GM06990 (cell line): ENCODE results near the gene TEX47.

Experiments used
- DNase-seq: peaks from one replicate; pipeline ENCODE4 v3.0.0-alpha.2; 2011; ENCODE audit not compliant: insufficient read length; ENCODE audit errors: extremely low read depth
- H3K27me3 ChIP-seq: replicated peaks from 2 replicates; pipeline ENCODE4 v1.6.0; 2011; ENCODE audit warnings: low read length; ENCODE audit not compliant: control insufficient read depth, insufficient read depth
- H3K36me3 ChIP-seq: 2 replicates; pipeline ENCODE4 v1.5.1; 2011; ENCODE audit warnings: low read length; ENCODE audit not compliant: control insufficient read depth, insufficient read depth
- H3K4me3 ChIP-seq: replicated peaks from 2 replicates; pipeline ENCODE4 v1.5.1; 2011; ENCODE audit warnings: low read depth, mild to moderate bottlenecking, control low read depth, low read length
- TF ChIP-seq, protein P1 (sequence below): IDR thresholded peaks from 2 replicates; pipeline ENCODE4 v1.5.1; 2011; ENCODE audit warnings: low read length, control low read depth, mild to moderate bottlenecking, inconsistent platforms; ENCODE audit not compliant: insufficient read depth, poor library complexity, severe bottlenecking

TEX47 gene

GRCh38 chr7:88795553-88795952 lies at the start of gene TEX47:
TEX47 (minus strand) TSS chr7:88795737; CDS start chr7:88794942, 795 bp downstream.
- TF ChIP-seq, protein P1, sequence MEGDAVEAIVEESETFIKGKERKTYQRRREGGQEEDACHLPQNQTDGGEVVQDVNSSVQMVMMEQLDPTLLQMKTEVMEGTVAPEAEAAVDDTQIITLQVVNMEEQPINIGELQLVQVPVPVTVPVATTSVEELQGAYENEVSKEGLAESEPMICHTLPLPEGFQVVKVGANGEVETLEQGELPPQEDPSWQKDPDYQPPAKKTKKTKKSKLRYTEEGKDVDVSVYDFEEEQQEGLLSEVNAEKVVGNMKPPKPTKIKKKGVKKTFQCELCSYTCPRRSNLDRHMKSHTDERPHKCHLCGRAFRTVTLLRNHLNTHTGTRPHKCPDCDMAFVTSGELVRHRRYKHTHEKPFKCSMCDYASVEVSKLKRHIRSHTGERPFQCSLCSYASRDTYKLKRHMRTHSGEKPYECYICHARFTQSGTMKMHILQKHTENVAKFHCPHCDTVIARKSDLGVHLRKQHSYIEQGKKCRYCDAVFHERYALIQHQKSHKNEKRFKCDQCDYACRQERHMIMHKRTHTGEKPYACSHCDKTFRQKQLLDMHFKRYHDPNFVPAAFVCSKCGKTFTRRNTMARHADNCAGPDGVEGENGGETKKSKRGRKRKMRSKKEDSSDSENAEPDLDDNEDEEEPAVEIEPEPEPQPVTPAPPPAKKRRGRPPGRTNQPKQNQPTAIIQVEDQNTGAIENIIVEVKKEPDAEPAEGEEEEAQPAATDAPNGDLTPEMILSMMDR, result no peak

DNA sequence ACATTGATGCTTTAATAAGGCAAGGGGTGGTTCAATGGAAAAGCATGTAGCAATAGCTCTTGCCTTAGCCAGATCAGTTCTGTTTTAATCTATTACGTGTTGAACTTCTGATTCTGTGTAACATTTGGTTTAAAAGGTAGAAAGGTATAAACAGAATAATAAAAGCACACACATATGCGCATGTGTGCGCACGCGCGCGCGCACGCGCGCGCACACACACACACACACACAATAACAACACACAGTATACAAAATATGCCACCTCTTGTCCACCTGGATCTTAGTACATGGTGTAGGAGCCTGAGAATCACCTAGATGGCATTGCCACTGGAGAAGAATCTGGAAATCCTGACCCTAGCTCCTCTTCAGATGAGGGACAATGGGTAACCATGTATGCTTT lies 49.6 kb upstream of the TEX47 start:
- H3K36me3 ChIP-seq, result no peaks in the 10 kb centered on the region
- TF ChIP-seq, protein P1, result no peak
- DNase-seq, result no peak
- H3K27me3 ChIP-seq, result no peaks in the 10 kb centered on the region
- no peak overlapping the region for H3K4me3 ChIP-seq

More at GRCh38 chr7:88795553-88795952, at the start of gene TEX47:
- H3K4me3 ChIP-seq, result no peak within 1 kb of the TSS
- H3K36me3 ChIP-seq, result no peaks in the 10 kb centered on the region
- DNase-seq, result no peak
- H3K27me3 ChIP-seq, result no peaks in the 10 kb centered on the region

DNA sequence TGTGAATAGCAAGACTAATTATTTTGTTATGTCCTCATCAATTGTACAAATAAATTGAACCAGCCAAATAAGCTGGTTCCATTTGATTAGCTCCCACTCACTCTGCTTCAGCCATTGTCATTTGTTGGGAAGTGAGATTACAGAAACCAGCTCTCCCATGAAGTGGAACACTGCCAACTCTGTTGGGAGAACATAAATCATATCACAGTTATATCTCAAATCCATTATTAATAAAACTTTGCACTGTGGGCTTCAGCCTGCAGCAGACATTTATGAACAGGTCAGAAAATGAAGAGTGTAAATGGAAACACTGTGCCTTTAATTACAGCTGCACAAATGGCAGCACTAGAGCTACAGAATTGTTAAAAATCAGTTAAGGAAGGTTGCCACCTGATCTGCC lies 46.7 kb upstream of the TEX47 start:
- no peak overlapping the region for H3K4me3 ChIP-seq
- TF ChIP-seq, protein P1, result no peak
- no peak for DNase-seq
- H3K27me3 ChIP-seq, result no peaks in the 10 kb centered on the region
- no peaks in the 10 kb centered on the region for H3K36me3 ChIP-seq

DNA sequence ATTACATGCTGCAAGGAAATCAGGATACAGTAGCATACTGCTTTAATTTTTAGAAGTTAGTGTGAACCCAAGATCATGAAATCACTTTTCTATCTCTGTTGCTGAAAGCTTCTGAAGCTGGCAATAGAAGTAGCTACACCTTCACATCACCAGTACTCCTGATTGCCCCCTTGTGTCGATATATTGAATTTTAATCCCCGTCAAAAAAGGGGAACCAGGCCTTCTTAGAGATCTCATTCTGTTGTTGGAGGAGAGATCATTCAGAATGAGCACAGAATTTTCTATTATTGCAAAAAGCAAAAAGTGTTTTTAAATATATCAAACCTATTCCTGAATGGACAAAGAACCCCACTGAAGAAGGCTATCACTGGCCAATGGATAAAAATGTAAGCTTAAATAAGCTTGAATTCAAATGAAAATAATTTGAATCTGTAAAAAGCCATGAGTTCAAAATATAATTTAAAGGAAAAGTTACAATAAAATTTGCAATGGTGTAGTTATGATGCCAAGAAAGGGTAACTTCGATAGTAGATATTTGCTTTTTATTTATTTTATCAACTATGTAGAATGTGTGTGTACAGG lies 39.7 kb upstream of the TEX47 start:
- no peaks in the 10 kb centered on the region for H3K36me3 ChIP-seq
- no peaks in the 10 kb centered on the region for H3K27me3 ChIP-seq
- TF ChIP-seq, protein P1, result peak; percentile 49
- peak; percentile 8 for DNase-seq
- H3K4me3 ChIP-seq, result no peak overlapping the region

GRCh38 chr7:88826222-88826621 lies 30.7 kb upstream of the TEX47 start:
- H3K36me3 ChIP-seq, result no peaks in the 10 kb centered on the region
- DNase-seq, result no peak
- H3K4me3 ChIP-seq, result no peak overlapping the region
- no peaks in the 10 kb centered on the region for H3K27me3 ChIP-seq
- TF ChIP-seq, protein P1, result no peak

DNA sequence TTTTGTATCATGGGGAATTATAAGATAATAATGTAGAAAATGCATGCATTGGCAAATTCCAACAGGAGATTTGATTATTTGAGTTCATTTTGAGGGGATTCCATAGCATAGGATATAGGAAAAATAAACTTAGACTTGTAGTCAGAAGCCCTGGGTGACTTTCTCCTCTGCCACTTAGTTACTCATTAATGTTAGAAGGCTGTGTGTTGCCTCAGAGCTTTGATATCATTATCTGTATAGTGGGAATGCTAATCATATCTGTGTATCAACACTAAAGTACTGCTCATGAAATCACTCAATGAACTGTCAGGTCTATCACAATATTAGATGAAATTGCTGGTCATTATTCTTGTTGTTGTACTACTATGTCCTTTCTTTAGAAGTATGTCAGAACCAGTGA lies 23.0 kb upstream of the TEX47 start:
- Histone ChIP-seq H3K36me3 (no peaks in the 10 kb centered on the region), H3K4me3 (no peak overlapping the region), H3K27me3 (no peaks in the 10 kb centered on the region)
- no peak for DNase-seq
- TF ChIP-seq, protein P1, result no peak
